Adipose tissue (tissue), 3 donors: ENCODE data around the gene POU6F2. TPM values are rescaled to one million over a fixed set of nuclear protein-coding genes. Genes with fewer than 3 reads are reported as not detected.
"Not testable (repeated sequence)": the region's sequence is repeated elsewhere in the genome, so short reads cannot be mapped to it uniquely, and the experiment has no call there.

Experiments used
- H3K27ac ChIP-seq: one replicate; pipeline ENCODE4 v1.5.1; 2013; ENCODE audit warnings: low read depth, low read length
- WGBS, 3 donors: extraction: QIAGEN DNeasy Blood & Tissue Kit; methylation state at CpG; one replicate each; pipeline ENCODE4 v1.1.7; 2013; 5-methylcytosine and 5-hydroxymethylcytosine counted together
- polyA plus RNA-seq, 3 donors: library from polyadenylated mRNA; stranded (reverse); fragments of 200-250 nt; gene quantifications; one replicate each; pipeline ENCODE4 v1.2.3, GENCODE V29; 2013
- donor health status: healthy with polysubstance abuse.
- donor health status: Bipolar disorder and iron deficiency.
- donor health status: healthy.

Gene POU6F2
- polyA plus RNA-seq, 3 donors, result 0.16 to 0.64 TPM; not detected in 1

DNA sequence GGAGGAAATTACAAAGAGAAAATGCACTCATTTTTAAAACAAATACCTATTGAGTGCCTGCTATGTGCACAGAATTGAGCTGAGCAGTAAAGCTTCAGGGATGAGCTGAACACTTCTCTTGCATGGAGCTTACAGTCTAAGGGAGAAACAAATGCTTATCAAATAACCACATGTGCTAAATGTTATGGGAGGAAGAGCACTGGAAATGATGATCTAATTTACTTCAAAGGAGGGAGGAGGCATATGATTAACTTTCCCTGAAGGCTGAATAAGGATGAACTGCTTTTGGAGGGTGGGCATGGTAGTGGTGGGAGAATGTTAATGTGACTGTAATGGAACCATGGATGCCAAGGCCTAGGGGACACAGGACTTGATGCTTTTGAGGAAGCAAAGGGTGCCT is 168.2 kb downstream of the POU6F2 start:
- H3K27ac ChIP-seq, result no peak overlapping the region

DNA sequence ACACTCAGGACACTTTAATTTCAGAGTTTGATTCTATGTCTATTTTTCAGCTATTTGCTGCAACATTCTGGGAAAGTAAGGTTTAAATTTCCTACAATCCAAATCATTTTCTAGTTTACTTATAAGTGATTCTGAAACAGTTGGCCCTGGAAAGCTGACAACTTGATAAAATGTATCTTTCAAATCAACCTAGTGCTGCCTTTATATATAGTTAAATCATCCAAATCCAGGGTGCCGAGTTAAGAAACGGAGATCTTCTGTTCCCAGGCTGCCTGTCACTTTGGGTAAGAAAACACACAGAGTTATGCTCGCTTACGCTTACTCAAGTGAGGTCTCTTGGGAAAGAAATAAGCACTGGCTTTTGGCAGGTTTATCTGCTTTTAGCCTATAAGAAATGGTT is 175.0 kb downstream of the POU6F2 start:
- 74 to 78% (median 77%) methylated on average over 4 of the region's 4 CpGs for WGBS, 3 donors
- H3K27ac ChIP-seq, result no peak overlapping the region

DNA sequence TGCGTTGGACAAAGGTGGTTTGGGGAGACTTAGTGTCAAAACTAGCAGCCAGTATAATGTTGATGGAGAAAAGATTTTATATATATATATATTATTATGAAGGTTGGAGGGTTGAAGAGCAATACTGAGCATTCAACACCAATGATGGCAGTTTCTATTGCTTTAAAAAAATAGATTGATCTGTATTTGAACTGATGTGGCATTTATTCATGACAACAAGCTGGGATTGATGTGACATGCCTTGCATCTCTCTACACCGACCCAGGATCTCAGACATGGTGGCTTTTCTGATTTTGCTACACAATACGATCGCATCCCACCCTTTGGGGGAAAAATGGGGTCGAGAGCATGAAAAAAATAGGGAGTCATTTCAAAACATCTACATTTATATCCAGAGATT is 175.4 kb downstream of the POU6F2 start:
- WGBS, 3 donors, result 85% methylated on average over 5 of the region's 5 CpGs
- no peak overlapping the region for H3K27ac ChIP-seq

DNA sequence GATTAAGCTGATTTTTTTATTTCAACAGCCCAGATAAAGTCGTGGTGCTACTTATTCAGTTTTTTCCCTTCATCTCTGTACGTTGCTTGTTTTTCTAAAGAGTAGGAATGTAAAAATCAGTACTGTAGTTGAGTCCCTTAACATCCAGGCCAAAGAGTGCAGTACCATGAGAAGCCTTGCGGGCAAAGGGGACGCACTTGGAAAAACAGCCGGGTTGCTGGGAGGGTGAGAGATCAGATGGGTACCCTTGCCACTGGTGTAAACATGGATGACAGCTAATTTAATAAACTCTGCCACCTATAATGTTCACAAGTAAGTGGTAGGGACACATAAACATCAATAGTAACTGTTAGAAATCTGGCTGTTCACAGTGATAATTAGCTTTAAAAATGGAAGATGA is 175.9 kb downstream of the POU6F2 start:
- no peak overlapping the region for H3K27ac ChIP-seq
- 75 to 79% (median 75%) methylated on average over 5 of the region's 5 CpGs for WGBS, 3 donors

DNA sequence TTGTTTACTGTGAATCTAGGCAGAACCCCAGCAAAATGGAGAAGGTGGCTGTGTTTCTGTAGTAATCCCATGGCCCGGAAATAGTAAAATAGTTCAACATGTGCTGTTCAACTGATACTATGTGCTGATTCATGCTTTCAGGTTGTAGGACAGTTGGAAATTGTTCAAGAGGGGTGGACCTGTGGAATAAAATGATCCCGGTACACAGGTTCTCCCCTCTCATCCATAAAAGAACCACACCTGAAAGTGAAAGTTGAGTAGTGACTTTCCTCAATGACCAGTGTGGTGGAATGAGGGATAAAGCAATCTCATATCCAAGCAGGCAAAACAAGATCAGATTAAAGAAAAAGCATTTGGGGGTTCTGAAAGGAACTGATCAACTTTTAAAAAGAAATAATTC is 177.1 kb downstream of the POU6F2 start:
- no peak overlapping the region for H3K27ac ChIP-seq
- WGBS, 3 donors, result 61 to 80% (median 76%) methylated on average over 2 of the region's 2 CpGs

DNA sequence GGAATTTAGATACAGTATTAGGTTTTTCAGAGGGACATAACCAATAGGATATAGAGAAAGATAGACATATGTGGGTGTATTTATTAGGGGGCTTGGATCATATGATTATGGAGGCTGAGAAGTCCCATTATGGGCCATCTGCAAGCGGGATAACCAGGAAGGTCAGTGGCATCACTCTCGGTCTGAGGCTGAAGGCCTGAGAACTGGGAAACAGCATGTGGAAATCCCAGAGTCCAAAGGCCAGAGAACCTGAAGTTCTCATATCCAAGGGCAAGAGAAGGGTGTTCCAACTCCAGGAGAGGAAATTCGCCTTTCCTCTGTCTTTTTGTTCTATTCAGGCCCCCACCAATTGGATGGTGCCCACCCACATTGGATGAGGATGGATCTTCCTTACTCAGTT is 180.7 kb downstream of the POU6F2 start:
- 80 to 92% (median 82%) methylated on average over 3 of the region's 3 CpGs for WGBS, 3 donors
- H3K27ac ChIP-seq, result no peak overlapping the region

DNA sequence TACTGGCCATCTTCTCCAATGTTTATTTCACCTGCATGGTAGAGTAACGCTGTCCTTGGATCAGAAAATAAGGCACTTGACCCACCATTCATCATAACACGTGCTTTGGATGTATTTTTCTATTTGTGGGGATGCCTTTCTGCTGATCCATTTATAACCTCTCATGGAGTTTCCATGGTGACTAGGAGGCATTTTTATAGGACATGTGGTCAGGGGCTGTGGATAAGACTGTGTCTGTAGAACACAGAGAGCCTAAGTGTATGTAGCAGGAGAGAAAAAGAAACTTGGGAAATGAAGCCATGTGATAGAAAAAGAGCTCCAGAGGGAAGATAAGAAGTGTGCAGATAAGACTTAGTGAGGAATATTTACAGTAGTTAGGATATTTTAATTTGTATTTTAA is 184.2 kb downstream of the POU6F2 start:
- no peak overlapping the region for H3K27ac ChIP-seq
- WGBS, 3 donors, result 71 to 86% (median 81%) methylated on average over 2 of the region's 2 CpGs

DNA sequence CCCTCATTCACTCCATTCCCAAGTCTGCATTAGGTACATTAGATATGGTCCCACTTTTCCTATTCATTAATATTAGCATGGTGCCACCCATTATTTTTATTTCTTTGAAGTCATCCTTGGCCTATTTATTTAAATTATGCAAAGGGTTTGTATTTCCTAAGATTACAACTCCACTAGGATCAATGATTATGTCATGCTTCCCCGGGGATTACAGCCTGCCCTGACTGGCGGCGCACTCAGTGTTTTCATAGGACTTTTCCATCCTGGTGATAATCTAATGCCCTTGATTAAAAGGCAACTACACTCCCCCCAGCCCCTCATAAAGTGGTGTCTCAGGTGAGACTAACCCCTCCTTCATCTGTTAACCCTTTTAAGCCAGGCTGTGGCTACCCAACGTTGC is 187.2 kb downstream of the POU6F2 start:
- WGBS, 3 donors, result 69 to 79% (median 74%) methylated on average over 4 of the region's 4 CpGs
- H3K27ac ChIP-seq, result no peak overlapping the region

DNA sequence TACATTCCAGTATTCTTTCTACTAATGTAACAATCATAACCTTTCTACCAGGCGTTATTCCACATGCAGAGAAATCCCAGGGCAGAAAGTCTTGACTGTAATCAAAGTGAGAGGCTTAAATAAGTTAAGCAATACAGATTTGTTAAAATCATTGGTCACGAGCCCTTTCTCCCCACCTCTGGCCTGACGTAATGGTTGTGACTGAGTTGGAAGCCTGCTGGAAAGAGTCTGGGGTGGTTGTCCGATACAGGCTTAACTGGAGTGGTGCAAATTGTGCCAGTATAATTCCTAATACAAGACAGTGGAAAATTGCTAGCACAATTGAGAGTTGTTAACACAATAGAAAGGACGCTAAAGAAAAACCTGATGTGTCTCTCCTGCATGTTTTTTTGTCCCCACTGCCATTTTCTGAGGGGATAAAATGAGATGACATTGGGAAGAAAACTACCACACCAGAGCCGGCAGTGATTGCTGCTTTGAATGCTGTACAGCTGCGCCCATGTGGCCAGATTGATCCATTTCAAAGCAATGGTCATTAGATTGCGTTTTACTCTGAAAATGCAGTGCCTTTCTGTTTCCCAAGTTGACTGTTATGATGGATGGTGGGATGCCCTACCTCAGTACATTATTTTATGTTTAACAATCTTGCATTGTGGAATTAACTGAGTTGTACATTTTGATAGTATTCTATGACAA is 190.8 kb downstream of the POU6F2 start:
- 49 to 72% (median 65%) methylated on average over 8 of the region's 8 CpGs for WGBS, 3 donors
- no peak overlapping the region for H3K27ac ChIP-seq

DNA sequence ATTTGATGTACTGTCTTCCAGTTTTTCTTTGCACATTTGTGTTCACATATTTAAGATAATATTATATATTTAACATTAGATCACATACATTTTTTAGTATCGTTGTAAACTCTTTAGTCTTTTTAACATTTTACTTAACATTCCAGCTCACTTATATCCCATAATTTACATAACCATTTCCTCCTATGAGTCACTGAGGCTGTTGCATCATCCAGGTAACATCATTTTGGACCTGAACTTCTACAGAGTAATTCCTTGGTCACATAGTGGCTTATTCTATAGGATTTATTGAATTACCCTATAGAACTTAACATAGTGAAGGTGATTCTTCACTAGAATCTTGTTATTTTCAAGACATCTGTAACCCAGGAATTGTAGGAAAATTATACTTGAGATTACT is 194.4 kb downstream of the POU6F2 start:
- H3K27ac ChIP-seq, result no peak overlapping the region
- WGBS, 3 donors, result 73 to 78% (median 74%) methylated on average over 1 of the region's 1 CpG

DNA sequence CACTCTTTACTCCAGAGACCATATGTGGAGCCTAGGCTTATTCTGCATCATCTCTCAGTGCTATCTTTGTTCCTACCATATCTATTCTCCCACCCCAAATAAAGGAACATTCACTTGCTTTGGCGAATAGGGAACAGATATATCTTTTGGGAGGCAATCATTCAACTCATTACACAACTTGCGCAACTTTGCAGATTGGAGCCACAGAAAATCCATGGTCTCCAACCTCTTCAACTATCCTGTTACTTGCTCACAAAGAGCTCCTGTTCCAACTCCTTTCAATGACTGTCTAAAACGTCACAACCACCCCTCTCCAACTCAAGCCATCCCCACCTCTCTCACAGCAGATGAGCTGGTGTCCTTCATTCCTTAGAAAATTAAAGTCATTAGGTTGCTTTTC is 203.7 kb downstream of the POU6F2 start:
- no peak overlapping the region for H3K27ac ChIP-seq
- 74 to 82% (median 78%) methylated on average over 3 of the region's 3 CpGs for WGBS, 3 donors

DNA sequence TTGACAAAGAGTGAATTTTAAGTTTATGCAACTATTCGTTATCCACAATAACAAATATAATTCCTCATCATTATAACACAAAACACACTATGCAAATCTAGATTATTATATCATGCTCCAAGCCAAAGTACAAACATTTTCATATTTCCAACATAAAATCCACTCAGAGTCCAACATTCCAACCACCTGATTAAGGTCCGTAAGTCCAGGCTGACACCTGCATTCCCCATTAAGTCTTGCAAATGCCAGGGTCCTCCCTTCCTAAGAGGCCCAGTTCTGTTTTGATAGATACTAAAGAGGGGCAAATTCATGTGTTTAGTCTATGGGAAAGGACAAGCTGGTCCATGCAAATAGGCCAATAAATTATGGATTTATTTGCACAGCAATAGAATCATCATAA is 206.1 kb downstream of the POU6F2 start:
- no peak overlapping the region for H3K27ac ChIP-seq
- 81 to 87% (median 86%) methylated on average over 2 of the region's 2 CpGs for WGBS, 3 donors

DNA sequence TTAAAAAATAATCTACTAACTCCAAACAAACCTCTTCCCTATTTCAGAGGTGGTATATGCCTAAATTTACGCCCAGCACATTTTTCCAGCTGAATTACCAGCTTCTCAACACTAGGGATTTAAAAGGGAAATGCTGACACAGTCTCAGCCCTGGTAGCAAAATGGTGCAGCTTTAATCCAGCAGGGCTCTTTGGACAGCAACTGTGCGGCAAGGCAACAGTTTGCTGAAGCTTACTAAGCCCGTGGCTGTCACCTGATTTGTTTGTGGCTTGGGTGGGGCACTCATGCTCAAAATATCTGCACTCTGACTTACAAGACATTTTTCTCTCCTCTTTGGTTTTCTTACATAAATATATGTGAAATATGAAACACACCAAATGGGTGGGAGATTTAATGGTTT is 206.7 kb downstream of the POU6F2 start:
- no peak overlapping the region for H3K27ac ChIP-seq
- 35 to 60% (median 54%) methylated on average over 3 of the region's 3 CpGs for WGBS, 3 donors

DNA sequence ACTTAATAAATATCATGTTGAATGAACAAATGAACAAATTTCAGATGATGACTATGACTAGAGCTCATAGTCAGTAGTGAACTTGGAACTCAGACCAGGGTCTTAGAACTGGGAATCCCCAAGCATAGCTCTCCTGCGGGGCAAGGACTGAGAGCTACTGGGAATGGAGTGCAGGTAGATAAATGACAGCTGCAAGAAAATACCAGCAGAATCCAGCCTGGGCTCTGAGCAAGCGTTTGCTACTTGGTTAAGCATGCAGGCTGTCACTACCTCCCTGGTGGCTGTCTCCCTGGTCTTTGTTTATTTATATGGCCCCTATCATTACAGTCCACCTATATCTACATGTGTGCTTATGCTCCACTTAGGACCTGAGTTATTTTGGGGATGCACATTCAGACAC is 208.4 kb downstream of the POU6F2 start:
- H3K27ac ChIP-seq, result no peak overlapping the region
- 78 to 85% (median 83%) methylated on average over 2 of the region's 2 CpGs for WGBS, 3 donors

DNA sequence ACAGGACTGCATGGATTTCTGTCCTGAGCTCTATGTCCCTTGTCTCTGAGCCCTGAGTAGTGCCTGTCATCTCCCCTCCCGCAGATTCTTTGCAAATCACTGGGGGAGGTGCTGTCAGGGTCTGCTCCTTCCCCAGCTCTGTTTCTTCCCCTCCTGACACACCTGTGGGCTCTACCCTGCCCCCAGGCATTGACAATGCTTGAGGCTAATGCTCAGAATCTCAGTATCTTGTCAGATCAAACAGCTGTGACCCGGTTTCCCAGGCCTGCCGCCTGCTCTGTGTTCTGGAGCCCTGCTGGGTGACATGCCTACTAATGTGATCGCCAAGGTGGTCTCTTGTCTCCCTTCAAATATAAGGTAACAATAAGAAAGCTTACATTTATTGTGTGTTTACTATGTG is 209.0 kb downstream of the POU6F2 start:
- 68 to 77% (median 72%) methylated on average over 4 of the region's 4 CpGs for WGBS, 3 donors

DNA sequence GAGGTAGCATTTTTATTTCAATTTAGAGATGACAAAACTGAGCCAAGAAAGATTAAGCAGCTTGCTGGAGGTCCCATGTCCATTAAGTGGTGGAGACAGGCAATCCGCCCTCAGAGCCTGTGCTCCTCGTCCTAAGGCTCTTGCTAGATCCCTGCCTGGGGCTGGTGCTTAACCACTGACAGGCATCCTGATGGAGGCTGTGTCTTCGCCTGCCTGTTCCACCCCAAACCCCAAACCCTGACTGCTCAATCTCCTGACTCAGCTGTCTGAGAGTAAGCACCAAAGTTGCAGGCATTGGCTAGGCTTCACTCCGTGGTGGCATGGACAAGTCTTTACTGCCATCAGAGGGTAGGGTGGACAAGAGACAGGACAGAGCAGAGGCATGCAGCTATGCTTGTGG is 209.4 kb downstream of the POU6F2 start:
- 46 to 53% (median 49%) methylated on average over 4 of the region's 4 CpGs for WGBS, 3 donors

More for the DNA sequence above, 209.0 kb downstream of the POU6F2 start:
- H3K27ac ChIP-seq, result no peak overlapping the region

DNA sequence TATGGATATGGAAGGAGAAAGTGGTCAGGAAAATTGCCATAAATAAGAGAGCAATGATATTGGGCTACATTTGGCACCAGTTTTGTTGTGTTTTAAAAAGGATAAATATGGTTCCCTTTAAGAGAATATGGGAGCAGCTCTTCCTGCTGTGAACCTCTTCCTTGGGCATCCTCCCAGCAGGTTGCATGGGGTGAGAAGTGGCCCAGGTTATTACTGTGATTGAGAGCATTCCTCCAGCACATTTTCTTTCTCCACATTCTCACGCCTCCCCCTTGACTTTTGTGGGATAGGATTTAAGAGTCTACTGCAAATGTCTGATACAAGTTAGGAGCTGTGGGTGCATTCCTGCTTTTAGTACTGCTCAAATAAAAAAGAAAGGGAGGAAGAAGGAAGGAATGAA is 214.8 kb downstream of the POU6F2 start:
- H3K27ac ChIP-seq, result no peak overlapping the region
- WGBS, 3 donors, result 54 to 67% (median 63%) methylated on average over 1 of the region's 1 CpG

More for the DNA sequence above, 209.4 kb downstream of the POU6F2 start:
- H3K27ac ChIP-seq, result no peak overlapping the region

DNA sequence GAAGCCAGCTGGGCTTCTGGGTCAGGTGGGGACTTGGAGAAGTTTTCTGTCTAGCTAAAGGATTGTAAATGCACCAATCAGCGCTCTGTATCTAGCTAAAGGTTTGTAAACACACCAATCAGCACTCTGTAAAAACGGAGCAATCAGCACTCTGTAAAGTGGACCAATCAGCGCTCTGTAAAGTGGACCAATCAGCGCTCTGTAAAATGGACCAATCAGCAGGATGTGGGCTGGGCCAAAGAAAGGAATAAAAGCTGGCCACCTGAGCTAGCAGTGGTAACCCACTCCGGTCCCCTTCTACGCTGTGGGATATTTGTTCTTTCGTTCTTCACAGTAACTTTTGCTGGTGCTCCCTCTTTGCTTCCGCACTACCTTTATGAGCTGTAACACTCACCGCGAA is 216.7 kb downstream of the POU6F2 start:
- 88 to 91% (median 89%) methylated on average over 10 of the region's 10 CpGs for WGBS, 3 donors
- H3K27ac ChIP-seq, result not testable (repeated sequence)

DNA sequence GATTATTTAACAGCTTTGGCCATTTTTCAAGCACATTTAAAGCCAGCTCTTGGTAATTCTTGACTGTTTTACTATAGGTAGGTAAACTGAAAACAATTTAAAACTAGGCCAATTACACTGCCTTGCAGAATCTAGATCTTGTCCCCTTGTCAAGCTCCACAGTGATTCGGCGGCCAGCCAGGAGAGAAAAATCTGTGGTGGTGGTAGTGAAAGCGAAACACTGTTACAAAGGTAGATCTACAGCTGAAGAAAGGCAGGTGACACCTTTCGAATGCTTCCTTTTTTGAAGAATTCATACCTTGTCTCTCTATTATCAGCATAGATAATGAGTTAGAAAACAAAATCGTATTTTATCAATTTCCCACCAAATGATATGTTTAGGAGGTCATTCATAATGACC is 218.3 kb downstream of the POU6F2 start:
- no peak overlapping the region for H3K27ac ChIP-seq
- WGBS, 3 donors, result 77 to 87% (median 86%) methylated on average over 5 of the region's 5 CpGs

DNA sequence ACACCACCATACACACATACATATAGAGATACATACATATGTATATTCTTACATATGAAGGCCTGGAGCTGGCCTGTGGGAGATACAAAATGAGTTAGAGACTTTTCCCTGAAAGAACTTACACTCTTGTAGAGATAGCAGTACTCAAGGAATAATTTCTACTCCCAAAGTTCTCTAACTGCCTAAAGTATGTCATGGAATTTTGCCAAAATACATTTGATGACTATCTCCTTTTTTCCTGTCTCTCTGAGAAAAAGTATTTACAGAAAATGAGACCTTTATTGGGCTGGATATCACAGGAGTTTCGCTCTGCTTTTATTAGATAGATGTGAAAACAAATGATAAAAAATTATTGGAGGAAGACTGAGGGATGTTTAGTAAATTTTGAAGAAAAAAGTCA is 220.1 kb downstream of the POU6F2 start:
- H3K27ac ChIP-seq, result no peak overlapping the region
- 64 to 81% (median 72%) methylated on average over 1 of the region's 1 CpG for WGBS, 3 donors

DNA sequence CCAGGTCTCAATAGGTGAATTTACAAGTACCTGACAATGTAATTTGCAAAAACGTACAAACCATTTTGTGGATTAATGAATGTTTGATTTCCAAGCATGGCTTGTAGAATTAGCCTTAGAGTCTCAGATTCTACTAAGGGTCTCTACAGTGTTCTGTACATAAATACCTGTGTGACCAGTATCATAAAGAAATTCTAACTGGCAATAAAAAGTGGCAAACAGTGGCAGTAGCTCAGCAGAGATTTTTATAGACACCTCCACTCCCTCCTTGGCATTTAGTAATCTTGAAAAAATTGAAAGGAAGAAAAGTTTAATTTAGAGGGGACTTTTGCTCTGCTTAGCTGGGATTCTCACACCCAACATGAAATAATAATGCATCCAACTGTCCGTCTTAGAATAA is 220.8 kb downstream of the POU6F2 start:
- no peak overlapping the region for H3K27ac ChIP-seq
- 66 to 67% (median 67%) methylated on average over 2 of the region's 2 CpGs for WGBS, 3 donors
